ENCODE measurements around the gene ACR.

ACR gene

DNA sequence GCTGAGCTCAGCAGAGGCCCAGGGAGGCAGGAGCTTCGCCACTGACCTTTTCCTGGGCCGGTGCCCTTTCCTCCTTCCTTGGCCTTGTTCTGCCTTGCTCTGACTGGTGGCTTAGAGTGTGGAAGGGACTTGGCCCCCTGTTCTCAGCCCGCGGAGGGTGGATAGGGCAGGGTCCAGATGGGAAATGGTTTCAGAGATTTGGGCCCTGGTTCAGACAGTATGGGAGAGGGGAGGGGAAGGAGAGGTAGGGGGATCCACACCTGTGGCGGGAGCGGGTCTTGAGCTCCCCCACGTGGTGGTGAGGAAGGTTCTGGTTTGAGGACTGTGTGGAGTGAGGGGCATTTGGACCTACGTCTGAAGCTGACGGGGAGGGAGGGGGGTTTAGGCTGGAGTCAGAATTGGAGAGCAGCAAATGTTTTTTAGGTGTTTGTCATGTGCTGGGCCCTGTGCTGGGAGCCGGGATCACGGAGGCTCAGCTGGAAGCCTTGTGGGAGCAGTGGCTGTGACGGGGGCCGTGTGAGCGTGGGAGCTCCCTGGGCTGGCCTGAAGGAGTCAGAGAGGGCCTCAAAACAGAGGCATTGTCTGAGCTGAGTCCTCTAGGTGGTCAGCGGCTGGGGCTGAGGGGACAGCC lies 38.1 kb upstream of the ACR start:
- peak; percentile 42 for TF ChIP-seq CTCF (conservative IDR thresholded peaks at IDR 0.05; ENCODE audit: low read depth, low read length)
- DNase-seq (ENCODE audit: low read depth), result no peak
- H3K4me3 ChIP-seq (ENCODE audit: low read depth, low read length), result no peak overlapping the region

DNA sequence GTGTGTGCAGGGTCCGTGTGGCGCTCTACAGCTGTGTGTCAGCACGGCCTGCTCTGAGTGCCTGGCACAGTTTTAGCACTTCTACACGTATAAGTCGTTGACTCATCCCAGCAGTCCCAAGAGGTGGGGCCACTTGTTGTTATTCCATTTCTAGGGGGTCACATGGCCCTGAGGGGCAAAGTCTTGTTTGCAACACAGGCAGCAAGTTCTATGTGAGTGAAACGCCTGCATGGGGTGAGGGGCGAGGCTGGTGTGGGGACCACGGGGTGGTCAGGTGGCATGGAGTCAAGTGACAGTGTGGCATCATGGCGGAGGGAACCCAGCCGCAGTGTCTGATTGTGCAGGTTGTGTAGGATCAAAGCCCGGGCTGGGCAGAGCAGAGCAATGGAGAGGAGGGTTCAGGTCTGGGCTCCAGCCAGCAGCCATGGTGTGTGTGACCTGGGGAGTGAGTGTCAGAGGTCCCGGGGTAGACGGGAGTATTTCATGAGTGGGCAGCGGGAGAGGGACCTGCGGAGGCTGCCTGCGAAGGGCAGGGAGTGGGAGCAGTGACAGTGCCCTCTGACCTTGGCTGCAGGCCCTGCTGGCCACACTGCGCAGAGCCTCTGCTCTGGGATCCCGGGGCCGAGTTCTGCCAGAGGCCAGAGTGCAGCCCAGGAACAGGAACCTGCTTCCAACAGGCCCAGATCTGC lies 37.5 kb upstream of the ACR start:
- no peak overlapping the region for H3K4me3 ChIP-seq (ENCODE audit: low read depth, low read length)
- TF ChIP-seq CTCF (conservative IDR thresholded peaks at IDR 0.05; ENCODE audit: low read depth, low read length), result no peak
- no peak for DNase-seq (ENCODE audit: low read depth)

- TF ChIP-seq CTCF (conservative IDR thresholded peaks at IDR 0.05; ENCODE audit: low read depth, low read length), result no peak
- H3K4me3 ChIP-seq (ENCODE audit: low read depth, low read length), result no peak overlapping the region
- no peak for DNase-seq (ENCODE audit: low read depth)
These were observed 37.0 kb upstream of the ACR start for GRCh38 chr22:50701076-50701419.

- no peak for DNase-seq (ENCODE audit: low read depth)
- no peak overlapping the region for H3K4me3 ChIP-seq (ENCODE audit: low read depth, low read length)
- no peak for TF ChIP-seq CTCF (conservative IDR thresholded peaks at IDR 0.05; ENCODE audit: low read depth, low read length)
These were observed 36.4 kb upstream of the ACR start for GRCh38 chr22:50701428-50702154.

- H3K4me3 ChIP-seq (ENCODE audit: low read depth, low read length), result no peak overlapping the region
- no peak for TF ChIP-seq CTCF (conservative IDR thresholded peaks at IDR 0.05; ENCODE audit: low read depth, low read length)
- no peak for DNase-seq (ENCODE audit: low read depth)
These were observed 35.7 kb upstream of the ACR start for GRCh38 chr22:50702261-50702671.

- no peak overlapping the region for H3K4me3 ChIP-seq (ENCODE audit: low read depth, low read length)
- DNase-seq (ENCODE audit: low read depth), result no peak
- no peak for TF ChIP-seq CTCF (conservative IDR thresholded peaks at IDR 0.05; ENCODE audit: low read depth, low read length)
These were observed 34.9 kb upstream of the ACR start for GRCh38 chr22:50702821-50703725.

All from choroid plexus epithelial cell (primary cell).